SW 1271 (cell line): ENCODE measurements around the gene ACYP1.

ENCODE experiments used
- DNase-seq, 2 experiments: peaks; one replicate each; lab custom pipeline; 2025; lab: John Stamatoyannopoulos, UW

Gene ACYP1

DNA sequence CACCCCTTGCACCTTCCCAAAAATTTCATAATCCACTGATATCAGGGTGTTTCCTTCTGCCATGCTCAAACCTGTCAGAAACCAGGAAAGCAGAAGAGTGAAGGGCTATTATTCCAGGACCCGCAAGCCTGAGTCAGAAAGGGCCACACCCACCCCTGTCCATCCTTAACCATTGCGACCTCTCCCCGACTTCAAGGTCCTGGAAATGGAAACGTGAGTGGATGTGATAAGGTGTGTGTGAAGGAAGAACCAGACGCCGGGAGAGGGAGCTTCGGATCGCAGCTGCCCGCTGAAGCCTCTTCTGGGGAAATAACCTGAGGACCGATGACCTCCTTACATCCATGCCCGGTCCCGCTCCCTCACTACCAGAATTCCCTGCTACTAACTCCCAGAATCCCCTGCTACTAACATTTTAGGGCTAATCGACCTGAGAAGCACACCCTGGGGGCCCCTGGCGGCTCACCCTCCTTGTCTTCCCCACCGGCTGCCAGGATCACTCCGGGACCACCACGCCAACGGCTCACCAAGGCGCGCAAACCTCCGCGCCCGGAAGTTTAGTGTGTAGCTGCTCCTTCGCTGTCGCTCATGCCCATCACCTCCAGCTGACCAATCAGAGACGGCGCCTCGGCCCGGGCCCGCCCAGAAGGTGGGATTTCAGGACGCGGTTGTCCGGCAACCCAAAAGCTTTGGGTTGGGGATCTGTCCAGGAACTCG lies at the start of gene ACYP1:
TSS of gene ACYP1 (minus strand) at position 534 of the 714 bp plus-strand sequence. CDS start at position 63, 471 bp downstream.
- DNase-seq: peak; percentile 64 to 90

- DNase-seq: no peak
Observed at GRCh38 chr14:75109877-75110276, 46.1 kb upstream of the ACYP1 start.

- no peak for DNase-seq
Observed at GRCh38 chr14:75107186-75107585, 43.4 kb upstream of the ACYP1 start.

GRCh38 chr14:75101491-75101890 lies 37.7 kb upstream of the ACYP1 start:
- DNase-seq: no peak

- DNase-seq: no peak
Observed at GRCh38 chr14:75098682-75099081, 34.9 kb upstream of the ACYP1 start.

DNA sequence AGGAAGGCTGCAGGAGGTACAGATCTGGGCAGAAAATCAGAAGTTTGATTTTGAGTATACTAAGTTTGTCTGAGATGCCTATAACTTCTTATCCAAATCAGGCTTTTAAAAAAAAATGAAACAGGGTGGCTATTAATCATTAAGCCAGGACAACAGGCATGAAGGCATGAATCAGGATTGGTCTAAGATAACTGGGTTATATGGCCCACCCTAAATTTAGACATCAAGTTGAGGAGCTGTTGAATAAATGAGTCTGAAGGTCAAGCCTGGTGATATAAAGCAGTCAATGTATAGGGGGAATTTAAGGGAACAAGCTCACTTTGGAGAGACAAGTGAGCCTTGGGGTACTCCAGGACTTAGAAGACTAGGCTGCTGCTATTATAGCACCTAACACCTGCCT lies 34.4 kb upstream of the ACYP1 start:
- DNase-seq: no peak

DNA sequence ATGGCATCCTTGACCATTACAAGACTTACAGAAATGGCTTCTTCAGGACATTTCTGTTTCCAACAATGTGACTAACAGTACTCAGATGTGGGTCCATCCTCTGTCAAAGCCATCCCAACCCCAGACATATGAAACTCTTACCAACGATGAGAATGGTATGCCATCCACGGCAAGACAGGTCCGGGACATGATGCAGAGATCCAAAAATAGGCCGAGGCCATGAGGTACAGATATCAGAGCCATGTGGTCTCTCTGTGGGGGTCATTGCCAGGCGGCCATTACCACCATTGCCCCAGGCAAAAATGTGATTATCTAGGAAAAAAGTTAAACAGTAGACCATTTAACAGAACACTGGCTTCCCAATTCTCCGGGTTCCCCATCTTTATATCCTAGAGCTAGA lies 33.1 kb upstream of the ACYP1 start:
- DNase-seq: no peak

- no peak for DNase-seq
Observed at GRCh38 chr14:75095690-75096089, 31.9 kb upstream of the ACYP1 start.

DNA sequence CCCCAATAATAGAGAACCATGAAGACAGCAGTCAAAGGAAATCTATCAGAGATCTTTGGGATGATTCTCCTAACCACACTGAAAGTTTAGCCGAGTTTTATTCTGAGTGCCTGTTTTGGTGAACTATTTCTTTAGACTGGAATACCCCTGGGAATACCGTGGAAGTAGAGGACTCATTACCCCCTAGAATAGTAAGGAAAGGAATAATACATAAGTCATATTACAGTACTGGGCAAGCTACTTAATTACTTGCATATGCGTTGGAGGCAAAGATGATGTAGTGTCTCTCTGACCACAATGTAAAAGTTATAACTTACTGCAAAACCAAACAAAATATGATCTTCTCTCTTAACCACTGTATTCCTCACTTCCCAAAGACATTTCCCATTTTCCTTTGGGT lies 31.1 kb upstream of the ACYP1 start:
- no peak for DNase-seq

DNA sequence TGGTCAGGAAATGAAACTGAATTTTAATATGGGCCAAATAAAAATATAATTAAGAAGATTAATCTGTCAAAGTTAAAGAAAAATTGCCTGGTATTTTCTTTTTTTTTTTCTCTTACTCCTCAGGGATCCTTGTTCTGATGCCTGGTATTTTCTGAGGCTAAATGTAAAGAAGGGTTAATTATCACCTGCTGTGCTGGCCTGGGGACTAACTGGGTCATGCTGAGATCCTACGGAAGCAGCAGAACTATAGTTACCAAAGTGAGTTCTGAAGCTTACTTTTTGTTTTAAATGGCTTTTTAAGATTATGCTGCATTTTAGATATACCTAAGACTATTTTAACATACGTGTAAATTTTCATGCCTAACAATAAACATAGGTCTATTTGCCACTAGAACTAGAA lies 28.9 kb upstream of the ACYP1 start:
- no peak for DNase-seq

DNA sequence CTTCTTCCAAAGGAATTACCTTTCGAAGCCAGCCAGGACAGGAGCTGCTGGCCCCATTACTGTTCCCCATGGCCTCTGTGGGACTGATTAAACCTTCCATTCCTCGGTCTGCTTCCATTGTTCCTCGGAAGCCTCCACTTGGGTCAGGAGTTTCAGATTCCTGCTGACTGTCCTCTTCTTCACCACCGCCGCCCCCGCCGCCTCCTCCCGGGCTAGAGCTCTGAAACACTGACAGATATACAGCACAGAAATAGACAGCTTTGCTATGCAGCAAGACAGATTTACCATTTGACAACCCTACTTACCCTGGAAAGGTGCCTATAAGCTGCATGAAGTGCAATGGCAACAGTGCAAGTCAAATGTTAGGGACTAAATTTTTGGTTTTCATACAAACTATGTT lies 27.4 kb upstream of the ACYP1 start:
- DNase-seq: no peak

DNA sequence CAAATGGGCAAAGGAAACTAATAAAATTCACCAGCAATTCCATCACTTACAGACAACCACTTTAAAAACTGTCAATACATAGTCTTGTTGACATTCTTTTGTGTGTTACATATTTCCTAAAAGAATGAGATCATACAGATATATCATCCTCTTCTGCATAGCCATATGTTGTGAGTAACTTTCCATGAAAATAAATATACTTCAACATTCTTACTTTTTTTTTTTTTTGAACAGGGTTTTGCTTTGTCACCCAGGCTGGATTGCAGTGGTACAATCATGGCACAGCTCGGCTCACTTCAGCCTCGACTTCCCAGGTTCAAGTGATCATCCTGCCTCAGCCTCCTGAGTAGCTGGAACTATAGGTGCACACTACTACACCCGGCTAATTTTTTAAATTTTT lies 26.5 kb upstream of the ACYP1 start:
- no peak for DNase-seq

- peak; percentile 11 to 57 for DNase-seq
Observed at GRCh38 chr14:75088566-75089373, 24.9 kb upstream of the ACYP1 start.

- no peak for DNase-seq
Observed at GRCh38 chr14:75088153-75088552, 24.3 kb upstream of the ACYP1 start.

GRCh38 chr14:75084513-75084912 lies 20.7 kb upstream of the ACYP1 start:
- DNase-seq: peak in 1 of 2 experiments; percentile 53

DNA sequence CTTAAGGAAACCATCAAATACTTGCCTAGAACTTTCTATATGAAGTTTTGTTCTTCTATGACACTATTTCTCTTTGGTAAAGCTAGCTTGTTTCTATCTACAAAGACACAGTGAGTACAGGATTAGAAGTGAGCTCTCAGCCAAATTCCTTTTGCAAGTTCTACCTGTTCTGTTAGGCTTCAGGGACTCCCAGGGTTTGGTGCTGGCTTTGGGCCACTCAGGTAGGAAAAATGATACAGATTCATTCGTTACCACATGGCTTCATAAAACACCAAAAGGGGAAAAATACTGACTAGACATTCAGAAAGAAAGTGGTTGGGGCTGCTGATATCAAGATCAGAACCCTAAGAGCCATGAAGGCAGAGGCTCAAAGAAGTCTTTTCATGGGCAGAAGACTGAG lies 19.4 kb upstream of the ACYP1 start:
- no peak for DNase-seq

- DNase-seq: no peak
Observed at GRCh38 chr14:75081660-75082229, 17.9 kb upstream of the ACYP1 start.

DNA sequence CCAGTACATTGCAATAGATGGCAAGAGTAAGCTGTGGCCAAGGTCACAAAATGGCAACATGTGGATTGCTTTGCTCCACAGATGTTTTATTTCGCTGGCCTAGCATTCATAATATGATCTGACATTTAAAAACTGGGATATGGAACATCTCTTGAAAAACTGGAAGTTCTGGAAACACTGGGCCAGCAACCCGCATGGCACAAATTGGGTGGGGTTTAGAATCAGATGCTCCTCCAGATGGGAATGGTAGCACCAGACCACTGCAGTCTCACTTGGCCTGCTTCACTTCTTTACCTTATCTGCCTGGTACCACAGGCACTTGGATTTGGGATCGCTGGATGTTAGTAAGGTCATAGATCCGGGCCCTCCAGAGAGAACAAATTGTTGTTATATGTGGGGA lies 15.7 kb upstream of the ACYP1 start:
- no peak for DNase-seq

- no peak for DNase-seq
Observed at GRCh38 chr14:75077794-75078193, 14.0 kb upstream of the ACYP1 start.

DNA sequence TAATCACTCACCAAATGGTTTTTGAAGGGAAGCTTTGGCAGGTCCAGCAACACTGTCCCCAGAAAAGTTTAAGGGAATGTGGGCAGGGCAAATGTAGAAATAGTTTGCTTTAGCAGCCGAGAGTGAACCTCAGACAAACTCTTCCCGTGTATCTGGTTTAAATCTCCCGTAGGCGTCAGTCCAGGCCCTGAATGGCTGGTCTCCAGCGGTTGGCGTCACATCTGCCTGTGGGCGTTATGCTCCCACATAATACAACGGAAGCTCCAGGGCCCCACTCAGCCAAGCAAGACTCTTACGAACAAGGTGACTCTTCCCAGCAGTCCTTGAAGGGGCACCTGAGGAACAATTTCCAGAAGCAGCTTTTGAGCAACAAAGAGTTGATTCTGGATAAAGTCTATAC lies 6.6 kb upstream of the ACYP1 start:
- no peak for DNase-seq

GRCh38 chr14:75069811-75070145 lies 6.0 kb upstream of the ACYP1 start:
- DNase-seq: no peak

GRCh38 chr14:75069121-75069810 lies 5.4 kb upstream of the ACYP1 start, which contains the start of gene ZC2HC1C:
Gene ZC2HC1C (plus strand): TSS chr14:75069641. CDS start chr14:75070574, 933 bp downstream.
- DNase-seq: peak; percentile 66 to 90
